Measurements from ENCODE around the gene SLC1A5. TPM values are rescaled to one million over a fixed set of nuclear protein-coding genes. Genes with fewer than 3 reads are reported as not detected.

SLC1A5 gene
- total and polyA plus RNA-seq, 2 experiments from 2014 or later, result 103 to 272 TPM

GRCh38 chr19:46748325-46749109 is 39.9 kb downstream of the SLC1A5 start:
- Histone ChIP-seq H3K27ac (ENCODE audit: low read depth) (0 out of 2 replicates have a peak overlapping the region, but pooled peaks have one; percentile 27), H2AFZ (no peak overlapping the region), H3K27me3 (ENCODE audit: insufficient read depth) (no peaks in the 10 kb centered on the region), H3K36me3 (ENCODE audit: insufficient read depth) (peaks cover 4% of the 10 kb centered on the region; the same call in 1 of the 2 replicates), H3K9me2 (ENCODE audit: insufficient read depth) (no peaks in the 10 kb centered on the region), H3K4me1 (ENCODE audit: insufficient read depth) (peaks cover 3% of the 10 kb centered on the region; the same call in 1 of the 2 replicates), H3K4me3 (no peak overlapping the region), H4K20me1 (replicated peaks; ENCODE audit: insufficient read depth) (peaks cover 21% of the 10 kb centered on the region), H3K79me2 (replicated peaks; ENCODE audit: insufficient read depth) (peaks cover 25% of the 10 kb centered on the region), H3F3A (replicated peaks; ENCODE audit: low read depth) (0 out of 2 replicates have a peak, but pooled peaks cover 14% of the 10 kb centered on the region), H3K4me2 (no peak overlapping the region)
- peak; percentile 91 to 98 for TF ChIP-seq CTCF (conservative IDR thresholded peaks at IDR 0.05; ENCODE audit: low read depth in 2 of 2)
- TF ChIP-seq EZH2 (IDR thresholded peaks at IDR 0.05; ENCODE audit: low read depth, unreplicated experiment), result no peak
- peaks cover 43% of the 10 kb centered on the region for H3K36me3 Mint-ChIP-seq (ENCODE audit: low read depth)
- peak overlapping the region; percentile 1; the same call in 2 of the 3 replicates for H3K4me3 Mint-ChIP-seq
- DNase-seq (ENCODE audit: low spot score) (peak; percentile 96), ATAC-seq (peak; percentile 33)
- H3K27ac Mint-ChIP-seq, result no peak overlapping the region; the same call in 1 of the 2 replicates
- no peaks in the 10 kb centered on the region; the same call in 2 of the 3 replicates for H3K9me3 Mint-ChIP-seq
- peaks cover 19% of the 10 kb centered on the region for H3K27me3 Mint-ChIP-seq (ENCODE audit: insufficient read depth, low read depth, poor library complexity)
- peaks cover 24% of the 10 kb centered on the region for H3K4me1 Mint-ChIP-seq

- Histone ChIP-seq H3K79me2 (replicated peaks; ENCODE audit: insufficient read depth) (peaks cover 45% of the 10 kb centered on the region), H3K4me1 (ENCODE audit: insufficient read depth) (peaks cover 10% of the 10 kb centered on the region; the same call in 1 of the 2 replicates)
- H3K4me1 Mint-ChIP-seq, result peaks cover 41% of the 10 kb centered on the region
Observed at GRCh38 chr19:46746281-46747057, 41.9 kb downstream of the SLC1A5 start, which contains the start of gene STRN4. STRN4 (minus strand) TSS chr19:46746450; CDS start chr19:46746430, 20 bp downstream.

More at GRCh38 chr19:46746281-46747057, 41.9 kb downstream of the SLC1A5 start, which contains the start of gene STRN4:
- ATAC-seq (peak; percentile 14), DNase-seq (ENCODE audit: low spot score) (peak; percentile 64)
- Histone ChIP-seq H3K9me2 (ENCODE audit: insufficient read depth) (no peaks in the 10 kb centered on the region), H2AFZ (no peak within 1 kb of the TSS; the same call in 1 of the 2 replicates), H3K27me3 (ENCODE audit: insufficient read depth) (no peaks in the 10 kb centered on the region), H4K20me1 (replicated peaks; ENCODE audit: insufficient read depth) (peaks cover 39% of the 10 kb centered on the region), H3K36me3 (ENCODE audit: insufficient read depth) (peaks cover 4% of the 10 kb centered on the region; the same call in 1 of the 2 replicates), H3K27ac (ENCODE audit: low read depth) (0 out of 2 replicates have a peak within 1 kb of the TSS, but pooled peaks have one; percentile 5), H3K4me3 (peak within 1 kb of the TSS; percentile 93), H3F3A (replicated peaks; ENCODE audit: low read depth) (0 out of 2 replicates have a peak, but pooled peaks cover 14% of the 10 kb centered on the region), H3K4me2 (peak within 1 kb of the TSS; percentile 98)
- peak; percentile 37 for TF ChIP-seq POLR2AphosphoS5 (IDR thresholded peaks at IDR 0.05; ENCODE audit: low read depth)
- no peak for TF ChIP-seq REST (IDR thresholded peaks at IDR 0.05; ENCODE audit: unreplicated experiment)
- H3K9me3 Mint-ChIP-seq, result no peaks in the 10 kb centered on the region; the same call in 2 of the 3 replicates
- peaks cover 25% of the 10 kb centered on the region for H3K27me3 Mint-ChIP-seq (ENCODE audit: insufficient read depth, low read depth, poor library complexity)
- H3K36me3 Mint-ChIP-seq (ENCODE audit: low read depth), result peaks cover 36% of the 10 kb centered on the region
- peak within 1 kb of the TSS; percentile 98 for H3K4me3 Mint-ChIP-seq
- peak within 1 kb of the TSS; percentile 96 for H3K27ac Mint-ChIP-seq
